Measurements from ENCODE around the gene CFDP1.
A peak's percentile ranks its signal among the peaks of the same experiment; 100 is the strongest.

Gene CFDP1

GRCh38 chr16:75250809-75251279 lies 182.5 kb downstream of the CFDP1 start:
- DNase-seq (ENCODE audit: low spot score), result no peak

- DNase-seq (ENCODE audit: low spot score), result no peak
Observed at GRCh38 chr16:75250089-75250808, 183.1 kb downstream of the CFDP1 start.

- DNase-seq (ENCODE audit: low spot score), result no peak
Observed at GRCh38 chr16:75249441-75249840, 183.9 kb downstream of the CFDP1 start.

- no peak for DNase-seq (ENCODE audit: low spot score)
Observed at GRCh38 chr16:75248536-75249380, 184.5 kb downstream of the CFDP1 start.

GRCh38 chr16:75248142-75248535 lies 185.2 kb downstream of the CFDP1 start:
- DNase-seq (ENCODE audit: low spot score), result no peak

GRCh38 chr16:75247249-75247648 lies 186.1 kb downstream of the CFDP1 start:
- DNase-seq (ENCODE audit: low spot score), result no peak

GRCh38 chr16:75246504-75247205 lies 186.6 kb downstream of the CFDP1 start:
- DNase-seq (ENCODE audit: low spot score), result no peak

- peak; percentile 88 for DNase-seq (ENCODE audit: low spot score)
Observed at GRCh38 chr16:75244844-75245758, 188.2 kb downstream of the CFDP1 start.

- no peak for DNase-seq (ENCODE audit: low spot score)
Observed at GRCh38 chr16:75244225-75244809, 189.0 kb downstream of the CFDP1 start.
